ENCODE measurements around the gene SH3TC2. TPM values are rescaled to one million over a fixed set of nuclear protein-coding genes. Genes with fewer than 3 reads are reported as not detected.

SH3TC2 gene
- total and polyA plus RNA-seq, 7 donors, result 0.18 to 1.9 (median 0.60) TPM

- no peaks in the 10 kb centered on the region for H3K9me3 ChIP-seq
- no peaks in the 10 kb centered on the region for H3K36me3 ChIP-seq (ENCODE audit: insufficient read depth in 1 of 2, low read depth in 1 of 2)
- H3K4me3 ChIP-seq, result no peak overlapping the region
- peaks cover 24% of the 10 kb centered on the region for H3K4me1 ChIP-seq
- TF ChIP-seq, protein P1, sequence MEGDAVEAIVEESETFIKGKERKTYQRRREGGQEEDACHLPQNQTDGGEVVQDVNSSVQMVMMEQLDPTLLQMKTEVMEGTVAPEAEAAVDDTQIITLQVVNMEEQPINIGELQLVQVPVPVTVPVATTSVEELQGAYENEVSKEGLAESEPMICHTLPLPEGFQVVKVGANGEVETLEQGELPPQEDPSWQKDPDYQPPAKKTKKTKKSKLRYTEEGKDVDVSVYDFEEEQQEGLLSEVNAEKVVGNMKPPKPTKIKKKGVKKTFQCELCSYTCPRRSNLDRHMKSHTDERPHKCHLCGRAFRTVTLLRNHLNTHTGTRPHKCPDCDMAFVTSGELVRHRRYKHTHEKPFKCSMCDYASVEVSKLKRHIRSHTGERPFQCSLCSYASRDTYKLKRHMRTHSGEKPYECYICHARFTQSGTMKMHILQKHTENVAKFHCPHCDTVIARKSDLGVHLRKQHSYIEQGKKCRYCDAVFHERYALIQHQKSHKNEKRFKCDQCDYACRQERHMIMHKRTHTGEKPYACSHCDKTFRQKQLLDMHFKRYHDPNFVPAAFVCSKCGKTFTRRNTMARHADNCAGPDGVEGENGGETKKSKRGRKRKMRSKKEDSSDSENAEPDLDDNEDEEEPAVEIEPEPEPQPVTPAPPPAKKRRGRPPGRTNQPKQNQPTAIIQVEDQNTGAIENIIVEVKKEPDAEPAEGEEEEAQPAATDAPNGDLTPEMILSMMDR (IDR thresholded peaks at IDR 0.05), result no peak
- no peaks in the 10 kb centered on the region for H3K27me3 ChIP-seq (ENCODE audit: insufficient read depth in 3 of 3, low read length in 2 of 3)
- peak overlapping the region; percentile 78 for H3K27ac ChIP-seq
- intact Hi-C loops (cut with DNase I), result loop anchor here (5.0 to 10.0 kb wide), 3 partner anchors 181 to 268 kb away; no protein-coding TSS in a partner anchor
- 73 to 84% (median 78%) methylated on average over 3 of the region's 3 CpGs for WGBS, 3 donors
- ATAC-seq (peak; percentile 21 to 46 (median 37)), DNase-seq (no peak)
These were observed 59.8 kb downstream of the SH3TC2 start for GRCh38 chr5:149002761-149003689.

- no peaks in the 10 kb centered on the region for H3K9me3 ChIP-seq
- intact Hi-C loops (cut with DNase I), result loop anchor here (5.0 to 10.0 kb wide), 3 partner anchors 180 to 267 kb away; no protein-coding TSS in a partner anchor
- no peak overlapping the region for H3K4me3 ChIP-seq
- no peaks in the 10 kb centered on the region for H3K27me3 ChIP-seq (ENCODE audit: insufficient read depth in 3 of 3, low read length in 2 of 3)
- peak overlapping the region; percentile 78 for H3K27ac ChIP-seq
- 13 to 22% (median 17%) methylated on average over 5 of the region's 5 CpGs for WGBS, 3 donors
- peaks cover 33% of the 10 kb centered on the region for H3K4me1 ChIP-seq
- H3K36me3 ChIP-seq (ENCODE audit: insufficient read depth in 1 of 2, low read depth in 1 of 2), result no peaks in the 10 kb centered on the region
- ATAC-seq, result peak; percentile 90 to 95 (median 91)
- TF ChIP-seq, protein P1 (IDR thresholded peaks at IDR 0.05), result no peak
- peak; percentile 22 to 64 for DNase-seq
These were observed 60.8 kb downstream of the SH3TC2 start for GRCh38 chr5:149002053-149002452.

GRCh38 chr5:149001162-149001561 is 61.7 kb downstream of the SH3TC2 start:
- intact Hi-C loops (cut with DNase I), result loop anchor here (5.0 to 10.0 kb wide), 3 partner anchors 179 to 266 kb away; no protein-coding TSS in a partner anchor
- H3K9me3 ChIP-seq, result no peaks in the 10 kb centered on the region

DNA sequence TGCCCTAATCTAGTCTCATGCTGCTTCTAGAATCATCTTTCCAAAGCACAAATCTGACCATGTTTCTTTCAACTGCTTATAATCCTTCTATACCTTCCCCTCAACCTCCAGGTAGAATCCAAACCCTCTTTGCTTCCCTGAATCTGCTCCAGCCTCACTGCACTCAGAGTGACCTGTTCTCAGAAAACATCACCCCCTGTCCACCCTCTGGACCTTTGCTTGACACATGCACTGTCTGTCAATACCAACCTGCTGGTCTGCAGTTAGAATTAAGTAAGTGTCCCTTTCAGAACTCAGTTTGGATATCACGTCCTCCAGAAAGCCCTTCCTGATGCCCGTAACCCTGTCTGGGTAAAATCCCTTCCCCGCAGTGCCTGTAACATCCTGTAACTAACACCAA is 63.1 kb downstream of the SH3TC2 start:
- Histone ChIP-seq H3K27me3 (ENCODE audit: insufficient read depth in 3 of 3, low read length in 2 of 3) (no peaks in the 10 kb centered on the region), H3K36me3 (ENCODE audit: insufficient read depth in 1 of 2, low read depth in 1 of 2) (no peaks in the 10 kb centered on the region), H3K9me3 (no peaks in the 10 kb centered on the region), H3K4me3 (no peak overlapping the region), H3K27ac (peak overlapping the region; percentile 46), H3K4me1 (peaks cover 45% of the 10 kb centered on the region)
- no peak for DNase-seq
- peak in 2 of 4 donors; percentile 11 to 27 for ATAC-seq
- intact Hi-C loops (cut with DNase I), result loop anchor here (2.0 to 10.0 kb wide), 5 partner anchors 87 to 265 kb away; partner anchors contain the start of gene ADRB2 (in 1 of the 2)
- TF ChIP-seq, protein P1 (IDR thresholded peaks at IDR 0.05), result no peak
- WGBS, 3 donors, result 34 to 49% (median 44%) methylated on average over 3 of the region's 3 CpGs

More at GRCh38 chr5:149001162-149001561, 61.7 kb downstream of the SH3TC2 start:
- Histone ChIP-seq H3K36me3 (ENCODE audit: insufficient read depth in 1 of 2, low read depth in 1 of 2) (no peaks in the 10 kb centered on the region), H3K4me3 (no peak overlapping the region), H3K4me1 (peaks cover 41% of the 10 kb centered on the region), H3K27ac (peak overlapping the region; percentile 78), H3K27me3 (ENCODE audit: insufficient read depth in 3 of 3, low read length in 2 of 3) (no peaks in the 10 kb centered on the region)
- DNase-seq (no peak), ATAC-seq (peak in 3 of 4 donors; percentile 39 to 63 (median 48))
- TF ChIP-seq, protein P1 (IDR thresholded peaks at IDR 0.05), result no peak

All from psoas muscle (tissue), 8 donors.